Uterus (tissue), 4 donors: ENCODE results near the gene TTC23. TPM values are rescaled to one million over a fixed set of nuclear protein-coding genes. Genes with fewer than 3 reads are reported as not detected.

ENCODE experiments used
- DNase-seq, 2 donors: peaks; one replicate each; pipeline ENCODE4 v3.0.0-alpha.2; 2019 to 2020
- H3K27ac ChIP-seq, 2 donors: fragments of 200-600 bp; sonication (generic); 1 replicate in 1 of 2; 2 replicates in 1 of 2; pipeline ENCODE4 v1.5.1; 2016 to 2018
- H3K27me3 ChIP-seq, 2 donors: fragments of 200-600 bp; sonication (generic); one replicate each; pipeline ENCODE4 v1.5.1; 2018 to 2019; ENCODE audit warnings: control low read depth in 1 of 2
- H3K36me3 ChIP-seq, 2 donors: fragments of 200-600 bp; sonication (generic); one replicate each; pipeline ENCODE4 v1.5.1; 2019; ENCODE audit warnings: control low read depth in 1 of 2
- H3K4me1 ChIP-seq, 2 donors: fragments of 200-600 bp; sonication (generic); one replicate each; pipeline ENCODE4 v1.5.1; 2018 to 2019; ENCODE audit warnings: control low read depth in 1 of 2
- H3K4me3 ChIP-seq, 2 donors: fragments of 200-600 bp; sonication (generic); 1 replicate in 1 of 2; 2 replicates in 1 of 2; pipeline ENCODE4 v1.5.1; 2018 to 2019; ENCODE audit warnings: mild to moderate bottlenecking in 1 of 2
- H3K9me3 ChIP-seq, 2 donors: fragments of 200-600 bp; sonication (generic); one replicate each; pipeline ENCODE4 v1.5.1; 2019; ENCODE audit warnings: control low read depth in 1 of 2
- POLR2A ChIP-seq, 2 donors: fragments of 450-650 bp; IDR thresholded peaks; one replicate each; pipeline ENCODE4 v1.6.1; 2016; ENCODE audit warnings: antibody characterized with exemption in 2 of 2, mild to moderate bottlenecking in 1 of 2, moderate library complexity in 1 of 2
- intact Hi-C: fragments of 100-400 bp; cut with DNase I; formaldehyde crosslinking; loops from one replicate; pipeline ENCODE4 v1.15.1; 2023; ENCODE audit warnings: low total_unique reads
- total RNA-seq, 4 donors: library from RNA; depleted of rRNA in 3 of 4; stranded (reverse); fragments of >200 nt in 3 of 4; gene quantifications; one replicate each; pipeline versions ENCODE4 v1.1.0 to v1.2.4, GENCODE V29; 2014 to 2023
- TF ChIP-seq, protein P1 (sequence below), 4 experiments: fragments of 200-600 bp in 2 of 4; fragments of 450-650 bp in 2 of 4; sonication (generic) in 2 of 4; IDR thresholded peaks; one replicate each; pipeline ENCODE4 v1.5.1; 2016 to 2019; ENCODE audit warnings: antibody characterized with exemption in 4 of 4, mild to moderate bottlenecking in 2 of 4, moderate library complexity in 1 of 4
- donor health status: DM: yes; HTN: yes; CAD: no.

The TTC23 gene
- total RNA-seq, 4 donors from 2014 or later: 10.0 to 54.1 (median 31.0) TPM

GRCh38 chr15:99250857-99251841, 1.8 kb upstream of the TTC23 start, which contains the start of gene LRRC28:
Gene LRRC28, plus strand, starts transcription at chr15:99251481. Its CDS starts 4,477 bp downstream, at chr15:99255958.
- Histone ChIP-seq H3K27ac (peak within 1 kb of the TSS; percentile 90 to 95), H3K4me3 (peak within 1 kb of the TSS; percentile 81 to 93), H3K9me3 (no peaks in the 10 kb centered on the region), H3K36me3 (no peaks in the 10 kb centered on the region), H3K4me1 (no peaks in the 10 kb centered on the region), H3K27me3 (no peaks in the 10 kb centered on the region)
- peak; percentile 99 for DNase-seq
- TF ChIP-seq POLR2A (IDR thresholded peaks at IDR 0.05): peak; percentile 77 to 94
- TF ChIP-seq, protein P1, sequence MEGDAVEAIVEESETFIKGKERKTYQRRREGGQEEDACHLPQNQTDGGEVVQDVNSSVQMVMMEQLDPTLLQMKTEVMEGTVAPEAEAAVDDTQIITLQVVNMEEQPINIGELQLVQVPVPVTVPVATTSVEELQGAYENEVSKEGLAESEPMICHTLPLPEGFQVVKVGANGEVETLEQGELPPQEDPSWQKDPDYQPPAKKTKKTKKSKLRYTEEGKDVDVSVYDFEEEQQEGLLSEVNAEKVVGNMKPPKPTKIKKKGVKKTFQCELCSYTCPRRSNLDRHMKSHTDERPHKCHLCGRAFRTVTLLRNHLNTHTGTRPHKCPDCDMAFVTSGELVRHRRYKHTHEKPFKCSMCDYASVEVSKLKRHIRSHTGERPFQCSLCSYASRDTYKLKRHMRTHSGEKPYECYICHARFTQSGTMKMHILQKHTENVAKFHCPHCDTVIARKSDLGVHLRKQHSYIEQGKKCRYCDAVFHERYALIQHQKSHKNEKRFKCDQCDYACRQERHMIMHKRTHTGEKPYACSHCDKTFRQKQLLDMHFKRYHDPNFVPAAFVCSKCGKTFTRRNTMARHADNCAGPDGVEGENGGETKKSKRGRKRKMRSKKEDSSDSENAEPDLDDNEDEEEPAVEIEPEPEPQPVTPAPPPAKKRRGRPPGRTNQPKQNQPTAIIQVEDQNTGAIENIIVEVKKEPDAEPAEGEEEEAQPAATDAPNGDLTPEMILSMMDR (IDR thresholded peaks at IDR 0.05): no peak
- intact Hi-C loops: no loop called here

GRCh38 chr15:99250494-99250856, 1.1 kb upstream of the TTC23 start:
- intact Hi-C loops: no loop called here
- Histone ChIP-seq H3K27ac (peak overlapping the region; percentile 90), H3K9me3 (no peaks in the 10 kb centered on the region), H3K27me3 (no peaks in the 10 kb centered on the region), H3K36me3 (no peaks in the 10 kb centered on the region), H3K4me3 (peak overlapping the region; percentile 61 to 81), H3K4me1 (no peaks in the 10 kb centered on the region)
- no peak for DNase-seq
- no peak for TF ChIP-seq POLR2A (IDR thresholded peaks at IDR 0.05)
- TF ChIP-seq, protein P1 (IDR thresholded peaks at IDR 0.05): no peak

DNA sequence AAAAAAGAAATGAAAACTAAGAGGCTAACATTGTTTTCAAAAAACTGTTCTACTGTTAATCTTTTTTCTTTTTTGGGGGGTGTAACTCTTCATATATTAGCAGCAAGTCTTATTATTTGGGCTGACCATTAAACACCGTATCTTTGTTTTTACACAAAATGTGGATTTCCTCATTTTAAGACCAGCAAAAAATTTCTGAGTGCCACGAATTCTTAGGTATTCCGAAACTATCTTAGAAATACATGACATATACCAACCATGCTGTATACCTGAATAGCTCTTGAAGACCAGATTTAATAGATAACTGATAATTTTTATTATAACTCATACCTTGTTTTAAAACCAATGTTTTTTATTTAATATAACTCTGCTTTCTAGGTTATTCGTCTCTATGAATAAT, 620 bp upstream of the TTC23 start:
- Histone ChIP-seq H3K27me3 (no peaks in the 10 kb centered on the region), H3K36me3 (no peaks in the 10 kb centered on the region), H3K27ac (peak overlapping the region; percentile 90), H3K4me1 (no peaks in the 10 kb centered on the region), H3K9me3 (no peaks in the 10 kb centered on the region), H3K4me3 (peak overlapping the region; percentile 61 to 81)
- intact Hi-C loops: no loop called here
- TF ChIP-seq, protein P1 (IDR thresholded peaks at IDR 0.05): no peak
- TF ChIP-seq POLR2A (IDR thresholded peaks at IDR 0.05): no peak
- no peak for DNase-seq

- intact Hi-C loops: no loop called here
- DNase-seq: no peak
- Histone ChIP-seq H3K27ac (peak overlapping the region in 1 of 2 donors; percentile 90), H3K9me3 (no peaks in the 10 kb centered on the region), H3K27me3 (no peaks in the 10 kb centered on the region), H3K36me3 (no peaks in the 10 kb centered on the region), H3K4me3 (peak overlapping the region; percentile 61 to 81), H3K4me1 (no peaks in the 10 kb centered on the region)
- TF ChIP-seq, protein P1 (IDR thresholded peaks at IDR 0.05): no peak
- no peak for TF ChIP-seq POLR2A (IDR thresholded peaks at IDR 0.05)
Measured at GRCh38 chr15:99248000-99248715, 1.2 kb downstream of the TTC23 start.
